Mucosa of rectum (tissue), 2 donors: ENCODE results near the gene BEND2.

Source experiments
- H3K27ac ChIP-seq, 2 donors: one replicate each; pipeline ENCODE4 v1.7.0; 2013; ENCODE audit warnings: inconsistent platforms in 2 of 2, low read depth in 2 of 2, low read length in 2 of 2
- H3K27me3 ChIP-seq, 2 donors: one replicate each; pipeline ENCODE4 v1.7.0; 2013; ENCODE audit warnings: low read length in 2 of 2; ENCODE audit not compliant: control insufficient read depth in 2 of 2, insufficient read depth in 2 of 2
- H3K36me3 ChIP-seq, 2 donors: one replicate each; pipeline ENCODE4 v1.7.0; 2013; ENCODE audit warnings: low read length in 2 of 2; ENCODE audit not compliant: control insufficient read depth in 2 of 2, insufficient read depth in 2 of 2
- H3K4me1 ChIP-seq, 2 donors: one replicate each; pipeline ENCODE4 v1.7.0; 2013; ENCODE audit warnings: low read length in 2 of 2, mild to moderate bottlenecking in 1 of 2; ENCODE audit not compliant: control insufficient read depth in 2 of 2, insufficient read depth in 2 of 2
- H3K4me3 ChIP-seq, 2 donors: one replicate each; pipeline ENCODE4 v1.7.0; 2013; ENCODE audit warnings: low read length in 2 of 2
- H3K9ac ChIP-seq, 2 donors: one replicate each; pipeline ENCODE4 v1.7.0; 2013; ENCODE audit warnings: low read length in 2 of 2, low read depth in 1 of 2, mild to moderate bottlenecking in 1 of 2
- H3K9me3 ChIP-seq, 2 donors: one replicate each; pipeline ENCODE4 v1.7.0; 2013; ENCODE audit warnings: low read length in 2 of 2; ENCODE audit not compliant: control insufficient read depth in 2 of 2
- donor health status: healthy.
- donor health status: Normal muscosa, but diverticular disease.

The BEND2 gene

GRCh38 chrX:18146954-18147353, 73.7 kb downstream of the BEND2 start:
- no peaks in the 10 kb centered on the region for H3K36me3 ChIP-seq
- no peaks in the 10 kb centered on the region for H3K9me3 ChIP-seq
- H3K4me3 ChIP-seq: no peak overlapping the region
- H3K27ac ChIP-seq: no peak overlapping the region
- H3K27me3 ChIP-seq: no peaks in the 10 kb centered on the region
- H3K4me1 ChIP-seq: no peaks in the 10 kb centered on the region
- H3K9ac ChIP-seq: no peak overlapping the region

GRCh38 chrX:18146009-18146408, 74.7 kb downstream of the BEND2 start:
- Histone ChIP-seq H3K27me3 (no peaks in the 10 kb centered on the region), H3K9ac (no peak overlapping the region), H3K36me3 (no peaks in the 10 kb centered on the region), H3K9me3 (no peaks in the 10 kb centered on the region), H3K4me1 (no peaks in the 10 kb centered on the region), H3K27ac (no peak overlapping the region), H3K4me3 (no peak overlapping the region)

- Histone ChIP-seq H3K27ac (no peak overlapping the region), H3K27me3 (peaks cover 2 to 4% of the 10 kb centered on the region in 2 donors), H3K9me3 (no peaks in the 10 kb centered on the region), H3K9ac (no peak overlapping the region), H3K36me3 (no peaks in the 10 kb centered on the region), H3K4me1 (no peaks in the 10 kb centered on the region), H3K4me3 (no peak overlapping the region)
Observed at GRCh38 chrX:18136816-18137215, 83.9 kb downstream of the BEND2 start.

GRCh38 chrX:18133605-18134004, 87.1 kb downstream of the BEND2 start:
- Histone ChIP-seq H3K9me3 (no peaks in the 10 kb centered on the region), H3K36me3 (no peaks in the 10 kb centered on the region), H3K4me3 (no peak overlapping the region), H3K27ac (no peak overlapping the region), H3K4me1 (no peaks in the 10 kb centered on the region), H3K27me3 (peaks cover 2 to 6% of the 10 kb centered on the region in 2 donors), H3K9ac (no peak overlapping the region)

- Histone ChIP-seq H3K27me3 (peaks cover 2% of the 10 kb centered on the region in 2 donors), H3K9ac (no peak overlapping the region), H3K27ac (no peak overlapping the region), H3K4me3 (no peak overlapping the region), H3K36me3 (no peaks in the 10 kb centered on the region), H3K4me1 (no peaks in the 10 kb centered on the region), H3K9me3 (no peaks in the 10 kb centered on the region)
Observed at GRCh38 chrX:18129690-18130089, 91.0 kb downstream of the BEND2 start.

GRCh38 chrX:18126971-18127370, 93.7 kb downstream of the BEND2 start:
- H3K36me3 ChIP-seq: no peaks in the 10 kb centered on the region
- no peaks in the 10 kb centered on the region for H3K4me1 ChIP-seq
- peaks cover 2% of the 10 kb centered on the region in 2 donors for H3K27me3 ChIP-seq
- H3K4me3 ChIP-seq: no peak overlapping the region
- H3K9ac ChIP-seq: no peak overlapping the region
- H3K9me3 ChIP-seq: no peaks in the 10 kb centered on the region
- H3K27ac ChIP-seq: no peak overlapping the region

GRCh38 chrX:18119856-18120255, 100.8 kb downstream of the BEND2 start:
- H3K4me3 ChIP-seq: no peak overlapping the region
- no peaks in the 10 kb centered on the region for H3K36me3 ChIP-seq

More at GRCh38 chrX:18119856-18120255, 100.8 kb downstream of the BEND2 start:
- Histone ChIP-seq H3K9me3 (peaks cover 0 to 5% of the 10 kb centered on the region in 2 donors), H3K27ac (no peak overlapping the region), H3K4me1 (no peaks in the 10 kb centered on the region), H3K9ac (no peak overlapping the region), H3K27me3 (no peaks in the 10 kb centered on the region)
